Kidney tubule cell (primary cell): Measurements from ENCODE around the gene PLCB3.

Experiments used
- DNase-seq: peaks from one replicate; pipeline ENCODE4 v3.0.0-alpha.2; 2018; ENCODE audit warnings: low spot score

The PLCB3 gene

GRCh38 chr11:64288353-64288750 is 37.0 kb downstream of the PLCB3 start:
- DNase-seq, result no peak

GRCh38 chr11:64289002-64289564 is 37.8 kb downstream of the PLCB3 start:
- no peak for DNase-seq

- DNase-seq, result no peak
These were observed 39.3 kb downstream of the PLCB3 start for GRCh38 chr11:64290352-64291261.

DNA sequence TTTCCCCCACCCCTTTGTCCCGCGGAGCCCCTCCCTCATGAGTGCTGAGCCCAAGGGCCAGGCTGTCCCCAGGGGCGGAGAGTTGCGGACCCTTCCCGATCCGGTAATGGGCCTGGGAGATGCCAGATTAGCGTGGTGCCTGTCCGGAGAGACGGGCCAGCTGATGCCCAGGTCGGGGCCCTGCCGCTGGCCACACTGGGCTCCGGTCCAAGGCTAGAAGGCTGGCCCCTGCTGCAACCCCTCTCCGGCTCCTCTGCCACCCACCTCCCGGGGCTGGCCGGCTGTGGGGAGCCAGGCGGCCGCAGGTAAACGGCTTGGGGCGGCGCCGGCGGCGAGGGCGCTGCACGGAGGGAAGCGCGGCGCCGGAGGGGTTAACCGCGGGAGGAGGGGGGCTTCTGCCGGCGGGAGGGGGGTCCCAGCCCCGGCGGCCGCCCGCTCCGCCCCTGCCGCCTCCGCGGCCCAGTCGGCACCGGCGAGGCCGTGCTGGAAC is 40.0 kb downstream of the PLCB3 start, which contains the start of gene KCNK4:
Gene KCNK4, plus strand, starts transcription at position 41 of the 490 bp plus-strand sequence. CDS start 1,717 bp downstream, outside the sequence.
- DNase-seq, result no peak

DNA sequence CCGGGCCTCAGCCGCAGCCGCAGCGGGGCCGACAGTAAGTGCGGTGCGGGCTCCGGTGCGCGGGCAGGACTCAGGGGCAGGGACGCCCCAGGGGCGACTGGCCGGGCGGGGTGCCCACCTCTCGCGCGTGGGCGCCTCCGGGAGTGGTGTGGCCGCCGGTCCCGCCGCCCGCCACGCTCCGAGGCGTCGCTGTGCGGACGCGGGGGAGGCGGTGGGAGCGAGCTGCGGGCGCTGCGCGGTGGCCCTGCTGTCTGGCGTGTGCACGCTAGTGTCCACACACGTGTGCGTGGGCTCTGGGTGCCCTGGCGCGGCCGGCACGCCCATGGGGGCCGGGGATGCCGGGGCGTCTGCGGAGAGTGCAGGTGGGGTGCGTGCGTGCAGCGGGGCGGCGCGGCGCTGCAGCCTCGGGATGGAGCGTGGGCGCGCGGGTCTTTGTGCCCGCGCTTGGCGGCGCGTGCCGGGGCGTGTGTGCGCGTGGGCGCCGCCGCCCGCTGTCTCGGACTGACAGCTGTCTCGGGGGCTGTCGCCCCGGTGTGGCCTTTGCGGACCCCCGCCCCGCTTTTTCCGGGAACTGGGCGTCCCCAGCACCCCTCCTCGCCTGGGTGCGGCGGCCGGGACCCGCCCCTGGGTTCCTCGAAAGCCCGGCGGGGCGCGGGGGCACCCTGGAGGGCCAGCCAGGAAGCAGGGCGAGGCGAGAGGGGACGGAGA is 40.6 kb downstream of the PLCB3 start:
- no peak for DNase-seq

GRCh38 chr11:64292460-64293254 is 41.3 kb downstream of the PLCB3 start:
- no peak for DNase-seq

DNA sequence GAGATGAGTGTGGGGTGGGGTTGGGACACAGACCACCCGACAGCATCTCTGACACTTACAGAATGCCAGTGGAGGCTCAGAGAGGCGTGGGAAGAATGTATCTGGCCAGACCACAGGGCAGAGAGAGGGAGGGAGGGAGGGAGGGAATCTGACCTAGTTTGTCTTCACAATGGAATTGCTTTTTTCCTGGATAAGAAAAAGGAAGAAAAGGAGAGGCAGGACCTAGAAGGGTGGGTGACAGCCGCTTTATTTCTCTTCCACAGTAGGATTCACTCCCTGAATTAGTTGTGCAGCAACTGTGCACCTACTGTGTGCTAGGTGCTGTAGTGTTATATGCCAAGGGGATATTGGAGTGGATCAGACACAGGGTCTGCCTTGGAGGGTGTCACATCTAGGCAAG is 43.4 kb downstream of the PLCB3 start:
- DNase-seq, result no peak

- no peak for DNase-seq
These were observed 44.4 kb downstream of the PLCB3 start for GRCh38 chr11:64295760-64296159.

DNA sequence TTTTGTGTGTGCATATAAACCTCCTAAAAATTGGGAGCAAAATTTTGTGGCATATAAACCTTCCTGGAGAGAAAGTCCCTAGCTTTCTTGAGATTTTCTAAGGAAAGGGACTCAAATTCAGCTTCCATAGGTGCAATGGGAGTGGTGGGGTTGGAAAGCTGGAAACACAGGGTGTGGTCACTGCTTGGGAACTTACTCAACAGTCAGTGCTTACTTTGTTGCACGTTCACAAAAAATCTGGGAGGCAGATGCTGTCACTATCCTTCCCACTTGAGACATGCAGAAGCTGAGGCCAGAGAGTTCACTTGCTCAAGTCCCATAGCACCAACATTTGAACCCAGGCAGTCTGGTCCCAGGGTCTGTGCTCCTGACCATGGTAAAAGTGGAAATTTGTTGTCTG is 44.9 kb downstream of the PLCB3 start:
- DNase-seq, result no peak

DNA sequence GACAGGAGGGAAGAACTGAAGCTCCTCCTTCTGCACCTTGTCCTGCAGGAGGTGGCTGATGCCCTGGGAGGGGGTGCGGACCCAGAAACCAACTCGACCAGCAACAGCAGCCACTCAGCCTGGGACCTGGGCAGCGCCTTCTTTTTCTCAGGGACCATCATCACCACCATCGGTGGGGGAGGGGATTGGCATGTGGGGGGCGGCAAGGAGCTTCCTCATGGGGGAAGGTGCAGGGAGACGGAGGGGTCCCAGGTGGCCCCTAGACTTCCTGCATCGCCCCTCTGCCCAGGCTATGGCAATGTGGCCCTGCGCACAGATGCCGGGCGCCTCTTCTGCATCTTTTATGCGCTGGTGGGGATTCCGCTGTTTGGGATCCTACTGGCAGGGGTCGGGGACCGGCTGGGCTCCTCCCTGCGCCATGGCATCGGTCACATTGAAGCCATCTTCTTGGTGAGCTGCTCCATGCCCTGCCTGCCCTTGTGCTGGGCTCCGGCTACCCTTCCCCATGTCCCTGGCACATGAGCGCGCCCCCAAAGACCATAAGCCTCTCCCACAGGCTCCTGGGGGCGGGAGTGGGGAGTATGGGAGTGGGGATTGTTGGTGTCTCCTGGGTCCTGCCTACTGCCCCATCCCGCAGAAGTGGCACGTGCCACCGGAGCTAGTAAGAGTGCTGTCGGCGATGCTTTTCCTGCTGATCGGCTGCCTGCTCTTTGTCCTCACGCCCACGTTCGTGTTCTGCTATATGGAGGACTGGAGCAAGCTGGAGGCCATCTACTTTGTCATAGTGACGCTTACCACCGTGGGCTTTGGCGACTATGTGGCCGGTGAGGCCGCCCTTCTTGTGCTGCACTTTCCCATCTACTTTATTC is 45.7 kb downstream of the PLCB3 start:
- no peak for DNase-seq

- DNase-seq, result peak; percentile 67
These were observed 46.5 kb downstream of the PLCB3 start for GRCh38 chr11:64297699-64298358.

- no peak for DNase-seq
These were observed 47.9 kb downstream of the PLCB3 start for GRCh38 chr11:64298966-64299846.

- DNase-seq, result no peak
These were observed 48.7 kb downstream of the PLCB3 start, which contains the start of gene CATSPERZ for GRCh38 chr11:64299847-64300648. CATSPERZ (plus strand) TSS chr11:64300358; CDS start chr11:64300411, 53 bp downstream.

- DNase-seq, result no peak
These were observed 52.0 kb downstream of the PLCB3 start for GRCh38 chr11:64303109-64304031.

DNA sequence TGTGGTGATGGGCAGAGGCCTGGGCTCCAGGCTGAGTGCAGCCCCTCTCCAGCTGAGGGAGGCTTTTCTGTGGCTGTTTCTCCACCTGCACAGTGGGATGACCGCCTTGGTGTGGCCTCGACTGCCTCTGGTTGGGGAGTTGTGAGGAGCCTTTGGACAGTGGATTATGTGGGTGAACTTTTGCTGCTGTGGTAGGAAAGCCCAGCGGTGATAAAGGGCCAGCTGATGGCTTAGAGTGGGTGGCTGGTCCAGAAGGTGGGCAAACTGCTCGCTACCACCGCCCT is 52.6 kb downstream of the PLCB3 start:
- no peak for DNase-seq

DNA sequence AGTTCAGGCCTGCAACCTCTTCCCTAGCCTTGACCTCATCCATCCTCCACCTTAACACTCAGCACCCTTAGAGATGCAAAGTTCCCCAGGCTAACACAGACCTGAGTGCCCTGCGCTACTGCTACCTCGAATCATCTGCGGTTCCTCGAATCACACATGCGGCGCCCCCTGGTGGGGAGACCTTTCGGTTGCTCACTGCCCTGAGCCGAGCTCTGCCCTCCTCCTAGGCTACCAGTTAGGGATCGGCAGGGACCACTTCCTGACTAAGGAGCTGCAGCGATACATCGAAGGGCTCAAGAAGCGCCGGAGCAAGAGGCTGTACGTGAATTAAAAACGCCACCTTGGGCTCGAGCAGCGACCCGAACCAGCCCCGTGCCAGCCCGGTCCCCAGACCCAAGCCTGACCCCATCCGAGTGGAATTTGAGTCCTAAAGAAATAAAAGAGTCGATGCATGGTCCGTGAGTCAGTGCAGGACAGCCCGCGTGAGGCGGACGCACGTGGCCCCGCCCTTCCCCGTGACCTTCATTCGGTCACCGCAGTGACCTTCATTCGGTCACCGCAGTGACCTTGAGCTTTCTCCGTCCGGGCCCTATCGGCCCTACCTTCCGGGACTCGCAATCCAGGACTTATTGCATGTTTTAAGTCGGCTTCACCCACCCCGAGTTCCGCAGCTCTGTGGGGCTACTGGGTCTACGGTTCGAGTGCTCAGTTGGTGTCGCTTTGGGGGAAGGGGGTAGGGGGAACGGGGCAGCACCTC is 53.2 kb downstream of the PLCB3 start:
- peak; percentile 92 for DNase-seq
